ENCODE measurements around the gene NTRK2.

Gene NTRK2

DNA sequence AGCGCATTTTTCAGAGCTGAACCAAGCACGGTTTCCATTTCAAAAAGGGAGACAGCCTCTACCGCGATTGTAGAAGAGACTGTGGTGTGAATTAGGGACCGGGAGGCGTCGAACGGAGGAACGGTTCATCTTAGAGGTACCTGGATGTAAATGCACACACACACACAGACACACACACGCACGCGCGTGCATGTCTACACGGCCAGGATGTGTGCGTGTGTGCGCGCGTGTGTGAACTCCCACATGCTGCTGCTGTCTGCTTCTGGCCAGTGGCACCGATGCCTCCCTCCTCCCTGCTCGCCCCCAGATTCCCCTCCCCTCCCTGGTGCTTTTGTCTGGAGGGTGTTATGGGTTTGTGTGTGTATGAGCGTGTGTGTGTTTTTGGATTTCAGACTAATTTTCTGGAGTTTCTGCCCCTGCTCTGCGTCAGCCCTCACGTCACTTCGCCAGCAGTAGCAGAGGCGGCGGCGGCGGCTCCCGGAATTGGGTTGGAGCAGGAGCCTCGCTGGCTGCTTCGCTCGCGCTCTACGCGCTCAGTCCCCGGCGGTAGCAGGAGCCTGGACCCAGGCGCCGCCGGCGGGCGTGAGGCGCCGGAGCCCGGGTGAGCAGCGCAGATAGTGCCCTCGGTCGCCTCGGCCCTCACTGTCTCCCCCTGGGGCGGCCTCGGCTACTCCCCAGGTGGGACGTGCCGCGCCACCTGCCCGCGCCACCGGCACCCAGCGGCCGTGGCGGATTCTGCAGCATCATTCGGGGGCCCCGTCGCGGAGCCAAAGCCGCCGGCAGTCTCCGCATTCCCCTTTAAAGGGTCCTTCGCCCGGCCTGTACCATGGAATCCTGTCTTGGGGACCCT lies at the start of gene NTRK2:
Gene NTRK2 (plus strand): TSS at position 442 of the 850 bp plus-strand sequence. CDS start 1,020 bp downstream, outside the sequence.
- TF ChIP-seq, protein P1, sequence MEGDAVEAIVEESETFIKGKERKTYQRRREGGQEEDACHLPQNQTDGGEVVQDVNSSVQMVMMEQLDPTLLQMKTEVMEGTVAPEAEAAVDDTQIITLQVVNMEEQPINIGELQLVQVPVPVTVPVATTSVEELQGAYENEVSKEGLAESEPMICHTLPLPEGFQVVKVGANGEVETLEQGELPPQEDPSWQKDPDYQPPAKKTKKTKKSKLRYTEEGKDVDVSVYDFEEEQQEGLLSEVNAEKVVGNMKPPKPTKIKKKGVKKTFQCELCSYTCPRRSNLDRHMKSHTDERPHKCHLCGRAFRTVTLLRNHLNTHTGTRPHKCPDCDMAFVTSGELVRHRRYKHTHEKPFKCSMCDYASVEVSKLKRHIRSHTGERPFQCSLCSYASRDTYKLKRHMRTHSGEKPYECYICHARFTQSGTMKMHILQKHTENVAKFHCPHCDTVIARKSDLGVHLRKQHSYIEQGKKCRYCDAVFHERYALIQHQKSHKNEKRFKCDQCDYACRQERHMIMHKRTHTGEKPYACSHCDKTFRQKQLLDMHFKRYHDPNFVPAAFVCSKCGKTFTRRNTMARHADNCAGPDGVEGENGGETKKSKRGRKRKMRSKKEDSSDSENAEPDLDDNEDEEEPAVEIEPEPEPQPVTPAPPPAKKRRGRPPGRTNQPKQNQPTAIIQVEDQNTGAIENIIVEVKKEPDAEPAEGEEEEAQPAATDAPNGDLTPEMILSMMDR (IDR thresholded peaks at IDR 0.05; ENCODE audit: extremely low read depth, missing control alignments): no peak
- peak; percentile 66 for DNase-seq (ENCODE audit: low spot score)

DNA sequence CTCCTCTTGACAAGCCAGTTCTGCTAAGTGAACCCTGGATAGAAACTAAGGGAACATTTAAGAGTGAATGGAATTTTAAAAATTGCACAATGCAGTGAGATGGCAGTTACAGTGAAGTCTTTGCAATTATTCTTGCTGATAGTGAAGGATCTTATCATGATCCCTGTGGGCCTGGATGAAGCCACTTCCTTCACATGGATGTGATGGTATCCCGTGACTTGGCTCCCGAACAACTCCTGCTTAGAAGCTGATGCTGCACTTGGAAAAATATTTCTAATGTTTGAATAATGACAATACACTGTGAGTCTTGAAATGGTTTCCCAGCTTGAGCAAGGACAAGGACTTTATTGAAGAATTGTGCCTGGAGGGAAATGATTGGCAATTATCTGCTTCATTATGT lies 49.2 kb upstream of the NTRK2 start:
- no peak for DNase-seq (ENCODE audit: low spot score)

DNA sequence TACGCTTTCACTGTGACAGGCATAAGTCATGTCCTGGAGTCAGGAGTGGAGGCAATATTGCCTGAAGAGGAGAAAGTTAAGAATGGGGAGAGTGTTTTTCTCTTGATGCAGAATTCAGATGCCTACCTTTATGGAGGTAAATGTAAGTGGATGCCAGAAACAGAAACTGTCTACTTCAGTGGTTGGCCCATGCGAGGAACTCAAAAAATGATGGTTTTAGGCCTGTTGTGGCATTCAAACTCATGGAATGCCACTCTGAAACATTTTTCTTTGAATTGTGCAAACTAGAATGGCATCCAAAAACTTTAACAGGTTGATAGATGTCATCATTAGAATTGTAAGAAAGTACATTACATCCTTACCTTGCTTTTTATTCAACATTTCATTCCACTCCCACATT lies 47.7 kb upstream of the NTRK2 start:
- DNase-seq (ENCODE audit: low spot score): no peak
- TF ChIP-seq, protein P1 (IDR thresholded peaks at IDR 0.05; ENCODE audit: extremely low read depth, missing control alignments): no peak

More for the DNA sequence above, 49.2 kb upstream of the NTRK2 start:
- TF ChIP-seq, protein P1 (IDR thresholded peaks at IDR 0.05; ENCODE audit: extremely low read depth, missing control alignments): no peak

DNA sequence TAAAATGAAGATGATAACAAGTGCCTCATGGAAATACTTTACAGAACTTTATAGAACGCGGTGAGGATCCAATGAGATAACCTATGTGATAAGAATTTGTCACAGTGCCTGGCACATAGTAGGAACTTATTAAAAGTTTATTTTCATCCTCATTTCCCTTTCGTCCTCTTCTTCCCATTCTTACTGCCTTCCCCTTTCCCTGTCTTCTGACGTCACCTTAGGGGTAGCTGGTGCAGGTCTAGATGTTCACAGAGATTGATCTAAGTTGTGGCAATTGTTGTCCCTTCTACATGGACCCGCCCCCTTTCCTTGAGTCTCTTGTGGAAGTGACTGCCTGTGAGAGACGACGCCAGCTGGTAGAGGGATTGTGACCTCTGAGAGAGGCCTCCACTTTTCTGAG lies 46.5 kb upstream of the NTRK2 start:
- no peak for DNase-seq (ENCODE audit: low spot score)
- TF ChIP-seq, protein P1 (IDR thresholded peaks at IDR 0.05; ENCODE audit: extremely low read depth, missing control alignments): no peak

DNA sequence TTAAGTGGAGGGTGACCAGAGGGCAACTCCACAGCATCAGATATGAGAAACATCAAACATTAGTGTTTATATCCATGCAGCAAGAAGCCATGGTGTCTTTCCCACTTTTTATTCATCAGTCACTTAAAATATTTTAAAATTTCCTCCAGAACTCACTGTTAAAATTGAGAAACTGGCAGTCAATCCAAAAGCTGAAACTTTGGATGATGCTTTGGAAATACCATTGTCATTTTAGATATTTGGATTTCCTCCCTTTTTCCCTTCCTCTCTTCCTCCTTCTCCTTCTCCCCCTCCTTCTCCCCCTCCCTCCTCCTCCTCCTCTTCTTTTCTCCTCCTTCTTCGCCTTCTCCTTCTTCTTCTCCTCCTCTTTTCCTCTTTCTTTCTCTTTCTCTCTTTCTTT lies 33.1 kb upstream of the NTRK2 start:
- no peak for DNase-seq (ENCODE audit: low spot score)
- TF ChIP-seq, protein P1 (IDR thresholded peaks at IDR 0.05; ENCODE audit: extremely low read depth, missing control alignments): no peak

DNA sequence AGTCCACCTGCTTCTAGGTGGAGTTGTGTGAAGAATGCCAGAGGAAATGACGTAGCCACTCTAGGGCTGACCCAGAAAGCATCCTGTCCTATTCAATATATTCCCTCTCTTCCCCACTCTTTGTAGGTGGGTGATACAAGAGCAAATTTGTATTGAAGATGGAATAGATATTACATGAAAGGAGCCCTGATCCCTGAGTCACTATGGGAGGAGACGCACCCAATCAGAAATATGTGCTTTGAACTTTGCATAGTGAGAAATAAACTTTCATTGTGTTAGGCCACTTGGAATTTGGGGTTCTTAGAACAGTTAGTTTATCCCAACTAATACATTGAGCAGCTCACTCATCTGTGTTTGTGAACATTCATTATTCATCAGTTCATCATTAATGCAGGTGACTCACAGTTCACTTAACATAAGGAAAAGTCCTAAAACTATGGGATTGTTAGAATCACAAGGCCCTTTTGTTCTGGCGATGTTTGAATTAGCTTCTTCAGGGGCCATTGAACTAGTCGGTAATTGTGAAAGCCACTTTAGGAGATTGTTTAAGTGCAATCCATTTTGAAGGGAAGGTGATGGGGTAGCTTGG lies 26.9 kb upstream of the NTRK2 start:
- TF ChIP-seq, protein P1 (IDR thresholded peaks at IDR 0.05; ENCODE audit: extremely low read depth, missing control alignments): no peak
- no peak for DNase-seq (ENCODE audit: low spot score)

DNA sequence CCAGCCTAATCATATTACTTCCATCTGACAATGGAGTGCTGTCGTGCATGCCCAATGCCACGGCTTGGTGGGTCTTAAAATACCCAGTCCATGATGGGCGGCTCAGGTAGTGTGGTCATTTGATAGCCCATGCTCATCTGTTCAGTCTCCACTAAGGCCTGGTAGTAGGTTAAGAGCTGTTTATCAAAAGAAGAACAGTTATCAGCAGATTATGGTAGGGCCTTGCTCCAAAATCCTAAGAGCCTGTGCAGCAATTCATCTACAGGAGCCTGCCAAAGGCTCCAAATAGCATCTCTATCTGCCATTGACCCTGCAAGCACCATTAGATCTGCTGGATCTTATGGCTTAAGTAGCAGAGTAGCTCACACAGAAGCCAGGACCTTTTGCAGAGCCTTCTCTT lies 21.8 kb upstream of the NTRK2 start:
- TF ChIP-seq, protein P1 (IDR thresholded peaks at IDR 0.05; ENCODE audit: extremely low read depth, missing control alignments): no peak
- no peak for DNase-seq (ENCODE audit: low spot score)

Measured in GM20000 (cell line).